LoVo (cell line): ENCODE data around the gene ZFP69B.
A peak's percentile ranks its signal among the peaks of the same experiment; 100 is the strongest.
"Not testable (repeated sequence)": the region's sequence is repeated elsewhere in the genome, so short reads cannot be mapped to it uniquely, and the experiment has no call there.

Source experiments
- DNase-seq: peaks from one replicate; pipeline ENCODE4 v3.0.0-alpha.2; 2016; ENCODE audit warnings: low spot score

The ZFP69B gene

GRCh38 chr1:40435876-40436275 is 14.4 kb upstream of the ZFP69B start:
- DNase-seq = no peak

DNA sequence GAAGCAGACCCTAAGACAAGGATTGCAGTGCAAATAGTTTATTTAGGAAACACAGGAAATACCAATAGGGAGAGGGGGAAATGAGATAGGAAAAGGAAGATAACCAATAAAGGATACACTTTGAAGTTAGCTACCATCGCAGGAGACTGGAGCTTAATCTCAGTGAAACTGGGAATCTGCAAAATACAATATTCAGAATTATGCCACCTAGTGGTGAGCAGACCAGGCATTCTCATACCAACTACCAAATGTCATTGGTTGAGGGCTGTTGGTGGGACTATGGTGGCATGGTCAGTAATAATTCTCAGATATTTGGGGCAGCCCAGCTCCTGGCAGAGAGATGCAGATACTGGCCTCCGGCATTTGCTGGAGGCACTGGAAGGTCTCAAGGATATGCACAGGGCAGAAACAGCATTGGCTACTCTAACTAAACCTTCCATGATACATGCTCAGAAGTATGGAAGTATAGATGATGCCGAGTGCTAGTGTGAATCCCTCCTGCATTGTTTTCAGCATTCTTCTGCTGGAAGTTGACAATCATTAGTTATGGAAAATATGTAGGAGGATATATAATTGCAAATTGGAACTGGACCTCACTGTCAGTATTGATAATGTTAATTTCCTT is 11.8 kb upstream of the ZFP69B start:
- peak; percentile 24 for DNase-seq

- DNase-seq = no peak
These were observed 11.0 kb upstream of the ZFP69B start for GRCh38 chr1:40439247-40439646.

- no peak for DNase-seq
These were observed 390 bp downstream of the ZFP69B start for GRCh38 chr1:40450495-40451237.

DNA sequence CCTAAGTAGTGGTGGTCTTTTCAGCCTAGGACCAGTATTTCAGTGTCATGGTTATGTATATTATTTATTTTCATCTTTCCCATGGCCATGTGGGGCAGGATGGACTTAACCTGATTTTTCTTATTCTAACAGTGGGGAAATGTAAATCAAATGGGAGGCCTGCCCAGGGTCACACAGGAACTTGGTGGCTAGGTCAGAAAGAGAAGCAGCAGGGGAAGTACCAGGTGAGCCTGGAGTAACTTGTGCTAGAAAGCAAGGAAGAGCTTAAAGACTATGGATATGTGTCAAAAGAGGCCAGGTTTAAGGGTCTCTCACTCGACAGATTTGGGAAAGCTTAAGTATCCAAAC is 936 bp downstream of the ZFP69B start:
- DNase-seq = no peak

DNA sequence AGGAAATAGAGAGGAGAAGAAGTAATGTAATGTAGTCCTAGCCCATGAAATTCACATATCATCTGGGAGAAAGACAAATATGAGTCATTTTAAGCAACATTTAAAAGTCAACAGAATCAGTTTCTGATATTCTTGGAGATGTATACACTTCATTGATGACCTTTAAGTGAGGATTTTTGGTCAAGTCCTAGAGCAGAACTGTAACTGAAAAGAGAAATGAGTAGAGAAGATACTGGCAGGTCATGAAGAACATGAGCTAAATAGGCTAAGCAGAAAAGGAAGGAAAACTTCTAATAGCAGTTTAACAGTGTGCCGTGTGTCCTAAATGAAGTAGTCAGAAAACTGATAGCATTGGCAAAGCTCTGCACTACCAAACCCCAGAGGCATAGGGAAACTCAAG is 4.6 kb downstream of the ZFP69B start:
- DNase-seq = no peak

DNA sequence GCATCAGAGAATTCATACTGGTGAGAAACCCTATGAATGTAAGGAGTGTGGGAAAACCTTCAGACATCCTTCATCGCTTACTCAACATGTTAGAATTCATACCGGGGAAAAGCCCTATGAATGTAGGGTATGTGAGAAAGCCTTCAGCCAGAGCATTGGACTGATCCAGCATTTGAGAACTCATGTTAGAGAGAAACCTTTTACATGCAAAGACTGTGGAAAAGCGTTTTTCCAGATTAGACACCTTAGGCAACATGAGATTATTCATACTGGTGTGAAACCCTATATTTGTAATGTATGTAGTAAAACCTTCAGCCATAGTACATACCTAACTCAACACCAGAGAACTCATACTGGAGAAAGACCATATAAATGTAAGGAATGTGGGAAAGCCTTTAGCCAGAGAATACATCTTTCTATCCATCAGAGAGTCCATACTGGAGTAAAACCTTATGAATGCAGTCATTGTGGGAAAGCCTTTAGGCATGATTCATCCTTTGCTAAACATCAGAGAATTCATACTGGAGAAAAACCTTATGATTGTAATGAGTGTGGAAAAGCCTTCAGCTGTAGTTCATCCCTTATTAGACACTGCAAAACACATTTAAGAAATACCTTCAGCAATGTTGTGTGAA is 12.8 kb downstream of the ZFP69B start:
- no peak for DNase-seq

DNA sequence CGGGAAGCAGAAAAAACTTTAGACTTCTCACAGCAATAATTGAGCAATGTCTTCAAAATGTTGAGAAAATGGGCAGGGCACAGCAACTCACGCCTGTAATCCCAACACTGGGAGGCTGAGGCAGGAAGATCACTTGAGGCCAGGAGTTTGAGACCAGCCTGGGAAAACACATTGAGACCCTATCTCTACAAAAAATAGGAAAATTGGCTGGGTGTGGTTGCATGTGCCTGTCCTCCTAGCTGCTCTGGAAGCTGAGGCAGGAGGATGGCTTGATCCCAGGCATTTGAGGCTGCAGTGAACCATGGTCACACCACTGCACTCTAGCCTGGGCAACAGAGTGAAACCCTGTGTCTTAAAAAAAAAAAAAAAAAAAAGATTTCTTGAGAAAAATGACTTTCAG is 19.1 kb downstream of the ZFP69B start:
- no peak for DNase-seq

DNA sequence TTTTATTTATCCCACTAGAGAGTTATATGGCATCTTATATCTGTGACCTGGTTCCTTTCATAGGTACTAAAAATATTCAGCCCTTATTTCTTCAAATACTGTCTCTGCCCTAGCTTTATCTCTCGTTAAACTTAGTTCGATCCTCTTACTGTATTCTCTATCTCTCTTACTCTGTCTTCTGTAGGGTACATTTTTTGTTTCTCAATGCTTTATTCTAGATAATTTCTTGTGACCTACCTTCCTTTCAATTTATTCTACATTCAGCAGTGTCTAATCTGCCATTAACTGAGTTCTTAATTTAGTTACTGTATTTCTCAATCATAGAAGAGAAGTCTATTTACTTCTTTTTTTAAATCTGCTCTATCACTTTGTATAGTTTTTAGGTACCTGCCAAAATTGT is 25.0 kb downstream of the ZFP69B start:
- no peak for DNase-seq

DNA sequence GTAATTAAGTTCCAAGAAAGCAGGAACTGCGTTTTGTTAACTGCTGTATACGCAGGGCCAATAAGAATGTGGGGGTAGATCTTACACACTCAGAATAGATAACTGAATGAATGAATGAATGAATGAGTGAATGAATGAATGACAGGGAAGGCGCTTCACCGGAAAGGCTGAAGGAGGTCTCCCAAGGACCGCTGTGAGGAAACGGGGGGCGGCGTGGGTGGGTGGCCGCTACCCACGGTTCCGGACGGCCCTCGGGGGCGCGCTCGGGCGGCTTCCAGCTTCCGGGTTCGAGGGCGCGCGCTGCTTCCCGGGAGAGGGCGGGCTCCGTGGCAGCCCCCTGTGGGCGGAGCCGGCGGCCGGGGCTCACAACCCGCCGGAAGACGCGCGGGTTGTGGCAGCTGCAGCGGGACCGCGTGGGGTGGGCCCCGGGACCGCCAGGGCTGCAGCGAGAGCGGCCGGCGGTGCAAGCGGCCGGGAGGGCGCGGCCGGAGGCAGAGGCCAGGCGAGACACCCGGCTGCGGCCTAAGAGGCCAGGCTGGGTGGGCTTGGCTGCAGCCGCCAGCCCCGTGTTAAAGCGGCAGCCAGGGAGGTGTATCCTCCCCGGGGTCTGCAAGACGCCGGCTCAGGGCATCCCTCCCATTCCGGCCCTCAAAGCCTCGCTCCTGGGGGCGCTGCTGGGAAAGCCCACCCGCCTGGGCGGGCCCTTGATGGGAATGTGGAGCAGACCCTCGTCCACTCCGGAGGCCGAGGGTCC is 26.8 kb downstream of the ZFP69B start, which contains the start of gene ZFP69:
Gene ZFP69, plus strand, starts transcription at position 367 of the 754 bp plus-strand sequence. CDS start 2,072 bp downstream, outside the sequence.
- peak; percentile 71 for DNase-seq

DNA sequence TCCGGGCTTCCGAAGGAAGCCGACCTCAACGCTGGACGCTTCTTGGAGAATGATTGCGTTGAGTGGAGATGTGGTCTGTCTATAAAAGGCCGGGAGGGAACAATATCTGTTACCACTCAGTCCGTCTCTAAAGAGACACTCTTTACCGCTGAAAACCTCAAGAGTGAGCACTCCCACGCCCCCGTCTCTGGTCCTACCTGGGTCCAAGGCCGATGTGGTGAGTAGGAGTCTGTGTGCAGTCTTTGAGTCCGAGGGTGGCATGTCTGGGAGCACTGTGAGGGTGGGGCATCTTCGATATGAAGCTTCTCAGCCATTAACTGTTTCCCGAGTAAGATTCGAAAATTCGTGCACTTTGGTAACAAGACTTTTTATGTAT is 27.4 kb downstream of the ZFP69B start:
- no peak for DNase-seq

- DNase-seq = no peak
These were observed 28.0 kb downstream of the ZFP69B start for GRCh38 chr1:40478276-40478675.

- DNase-seq = no peak
These were observed 28.9 kb downstream of the ZFP69B start for GRCh38 chr1:40479156-40479555.

DNA sequence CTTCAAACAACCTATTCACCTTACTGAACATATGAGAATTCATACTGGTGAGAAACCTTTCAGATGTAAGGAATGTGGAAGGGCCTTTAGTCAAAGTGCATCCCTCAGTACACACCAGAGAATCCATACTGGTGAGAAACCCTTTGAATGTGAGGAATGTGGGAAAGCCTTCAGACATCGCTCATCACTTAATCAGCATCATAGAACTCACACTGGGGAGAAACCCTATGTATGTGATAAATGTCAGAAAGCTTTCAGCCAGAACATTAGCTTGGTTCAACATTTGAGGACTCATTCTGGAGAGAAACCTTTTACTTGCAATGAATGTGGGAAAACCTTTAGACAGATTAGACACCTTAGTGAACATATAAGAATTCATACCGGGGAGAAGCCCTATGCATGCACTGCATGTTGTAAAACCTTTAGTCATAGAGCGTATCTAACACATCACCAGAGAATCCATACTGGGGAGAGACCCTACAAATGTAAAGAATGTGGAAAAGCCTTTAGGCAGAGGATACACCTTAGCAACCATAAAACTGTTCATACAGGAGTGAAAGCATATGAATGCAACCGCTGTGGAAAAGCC is 45.1 kb downstream of the ZFP69B start:
- no peak for DNase-seq

- not testable (repeated sequence) for DNase-seq
These were observed 52.4 kb downstream of the ZFP69B start for GRCh38 chr1:40502651-40503050.

GRCh38 chr1:40507973-40508372 is 57.7 kb downstream of the ZFP69B start:
- DNase-seq = no peak

- DNase-seq = peak; percentile 79
These were observed 58.4 kb downstream of the ZFP69B start, which contains the start of gene EXO5 for GRCh38 chr1:40508375-40509341. EXO5 (plus strand) TSS chr1:40508767; CDS start chr1:40514545, 5,778 bp downstream.
